Astrocyte (in vitro differentiated cells and primary cell): ENCODE results near the gene RPL35. TPM values are rescaled to one million over a fixed set of nuclear protein-coding genes. Genes with fewer than 3 reads are reported as not detected.
A peak's percentile ranks its signal among the peaks of the same experiment; 100 is the strongest.

Experiments
- DNase-seq: peaks from one replicate; pipeline ENCODE4 v3.0.0-alpha.2; 2010; ENCODE audit warnings: low read depth
- FAIRE-seq: peaks from 2 replicates; lab custom pipeline; 2011; peaks lifted over from hg19 to GRCh38; lab: Jason Lieb, UNC
- H2AFZ ChIP-seq: 2 replicates; pipeline ENCODE4 v1.6.0; 2012; ENCODE audit warnings: low read depth, low read length, inconsistent platforms
- H3K27ac ChIP-seq: 2 replicates; pipeline ENCODE4 v1.5.1; 2011; ENCODE audit warnings: low read depth, low read length, inconsistent platforms
- H3K27me3 ChIP-seq: 2 replicates; pipeline ENCODE4 v1.6.0; 2011; ENCODE audit warnings: low read length, inconsistent platforms; ENCODE audit not compliant: insufficient read depth
- H3K36me3 ChIP-seq: 2 replicates; pipeline ENCODE4 v1.5.1; 2011; ENCODE audit warnings: low read length, inconsistent platforms; ENCODE audit not compliant: insufficient read depth
- H3K4me1 ChIP-seq: 2 replicates; pipeline ENCODE4 v1.5.1; 2011; ENCODE audit warnings: low read length, inconsistent platforms; ENCODE audit not compliant: insufficient read depth
- H3K4me2 ChIP-seq: 2 replicates; pipeline ENCODE4 v1.6.0; 2012; ENCODE audit warnings: low read length, inconsistent platforms
- H3K4me3 ChIP-seq: 2 replicates; pipeline ENCODE4 v1.5.1; 2011; ENCODE audit warnings: low read depth, mild to moderate bottlenecking, low read length, inconsistent platforms; ENCODE audit not compliant: insufficient read depth
- H3K79me2 ChIP-seq: 2 replicates; pipeline ENCODE4 v1.6.0; 2012; ENCODE audit warnings: mild to moderate bottlenecking, low read length, inconsistent platforms; ENCODE audit not compliant: insufficient read depth
- H3K9ac ChIP-seq: 2 replicates; pipeline ENCODE4 v1.6.0; 2012; ENCODE audit warnings: mild to moderate bottlenecking, low read length, inconsistent platforms
- H3K9me3 ChIP-seq: 2 replicates; pipeline ENCODE4 v1.5.1; 2012; ENCODE audit warnings: low read depth, mild to moderate bottlenecking, low read length, inconsistent platforms; ENCODE audit not compliant: insufficient read depth
- H4K20me1 ChIP-seq: 2 replicates; pipeline ENCODE4 v1.6.0; 2012; ENCODE audit warnings: low read length, inconsistent platforms; ENCODE audit not compliant: insufficient read depth
- H3K27ac Mint-ChIP-seq: one replicate; pipeline ENCODE4 v1.8.0; 2021; ENCODE audit warnings: mild to moderate bottlenecking, mixed read lengths; ENCODE audit not compliant: unreplicated experiment
- H3K27me3 Mint-ChIP-seq: one replicate; pipeline ENCODE4 v1.8.0; 2021; ENCODE audit warnings: low read depth, mixed read lengths; ENCODE audit not compliant: unreplicated experiment
- H3K36me3 Mint-ChIP-seq: one replicate; pipeline ENCODE4 v1.8.0; 2021; ENCODE audit warnings: low read depth, mixed read lengths; ENCODE audit not compliant: unreplicated experiment
- H3K4me1 Mint-ChIP-seq: one replicate; pipeline ENCODE4 v1.8.0; 2021; ENCODE audit warnings: low read depth, mixed read lengths; ENCODE audit not compliant: unreplicated experiment
- H3K4me3 Mint-ChIP-seq: one replicate; pipeline ENCODE4 v1.8.0; 2021; ENCODE audit warnings: mild to moderate bottlenecking, moderate library complexity, mixed read lengths; ENCODE audit not compliant: unreplicated experiment
- H3K9me3 Mint-ChIP-seq: one replicate; pipeline ENCODE4 v1.8.0; 2021; ENCODE audit warnings: mild to moderate bottlenecking, mixed read lengths; ENCODE audit not compliant: unreplicated experiment
- CTCF ChIP-seq: IDR thresholded peaks from 2 replicates; pipeline ENCODE4 v1.5.1; 2011; ENCODE audit warnings: low read depth, mild to moderate bottlenecking, inconsistent platforms, low read length, moderate library complexity; ENCODE audit not compliant: insufficient read depth
- EZH2 ChIP-seq: IDR thresholded peaks from 2 replicates; pipeline ENCODE4 v1.6.1; 2012; ENCODE audit warnings: mild to moderate bottlenecking, low read length, inconsistent platforms; ENCODE audit not compliant: insufficient read depth
- total RNA-seq: library from RNA; stranded (reverse); gene quantifications from 2 replicates; pipeline ENCODE4 v1.2.1, GENCODE V29; 2021

Gene RPL35
- total RNA-seq, 1 donor from 2014 or later = 1,259 TPM

GRCh38 chr9:124813041-124813440, 48.7 kb downstream of the RPL35 start:
- H3K36me3 Mint-ChIP-seq = peaks cover 8% of the 10 kb centered on the region
- peak overlapping the region; percentile 75 for H3K4me2 ChIP-seq
- H3K27me3 Mint-ChIP-seq = no peaks in the 10 kb centered on the region
- no peaks in the 10 kb centered on the region for H3K79me2 ChIP-seq
- TF ChIP-seq EZH2 = no peak
- no peak for TF ChIP-seq CTCF
- H3K4me3 ChIP-seq = no peak overlapping the region
- H3K4me1 ChIP-seq = peaks cover 43% of the 10 kb centered on the region
- no peaks in the 10 kb centered on the region for H3K36me3 ChIP-seq
- DNase-seq (no peak), FAIRE-seq (no peak)
- H4K20me1 ChIP-seq = no peaks in the 10 kb centered on the region
- peak overlapping the region; percentile 32 for H2AFZ ChIP-seq
- H3K4me3 Mint-ChIP-seq = no peak overlapping the region
- H3K4me1 Mint-ChIP-seq = peaks cover 38% of the 10 kb centered on the region
- no peaks in the 10 kb centered on the region for H3K9me3 Mint-ChIP-seq
- no peaks in the 10 kb centered on the region for H3K27me3 ChIP-seq
- peak overlapping the region; percentile 99 for H3K27ac Mint-ChIP-seq
- H3K27ac ChIP-seq = peak overlapping the region; percentile 98
- no peaks in the 10 kb centered on the region for H3K9me3 ChIP-seq
- H3K9ac ChIP-seq = peak overlapping the region; percentile 77

- Histone ChIP-seq H3K4me3 (no peak overlapping the region), H3K27me3 (no peaks in the 10 kb centered on the region), H4K20me1 (no peaks in the 10 kb centered on the region), H3K9ac (peak overlapping the region; percentile 87), H3K4me1 (peaks cover 43% of the 10 kb centered on the region), H3K4me2 (peak overlapping the region; percentile 75), H3K9me3 (no peaks in the 10 kb centered on the region), H3K36me3 (no peaks in the 10 kb centered on the region), H2AFZ (peak overlapping the region; percentile 32), H3K27ac (peak overlapping the region; percentile 98), H3K79me2 (no peaks in the 10 kb centered on the region)
- DNase-seq = peak; percentile 99
- Mint-ChIP-seq H3K4me1 (peaks cover 37% of the 10 kb centered on the region), H3K27me3 (no peaks in the 10 kb centered on the region), H3K4me3 (peak overlapping the region; percentile 40), H3K27ac (peak overlapping the region; percentile 99), H3K9me3 (no peaks in the 10 kb centered on the region), H3K36me3 (peaks cover 7% of the 10 kb centered on the region)
- peak; percentile 73 for FAIRE-seq
- no peak for TF ChIP-seq EZH2
- TF ChIP-seq CTCF = no peak
Measured at GRCh38 chr9:124812441-124812876, 49.3 kb downstream of the RPL35 start.

- Mint-ChIP-seq H3K9me3 (no peaks in the 10 kb centered on the region), H3K4me3 (peak overlapping the region; percentile 34), H3K27ac (peak overlapping the region; percentile 99), H3K27me3 (no peaks in the 10 kb centered on the region), H3K36me3 (peaks cover 7% of the 10 kb centered on the region), H3K4me1 (peaks cover 34% of the 10 kb centered on the region)
- Histone ChIP-seq H3K27me3 (no peaks in the 10 kb centered on the region), H3K4me2 (peak overlapping the region; percentile 75), H3K4me1 (peaks cover 43% of the 10 kb centered on the region), H3K9me3 (no peaks in the 10 kb centered on the region), H4K20me1 (no peaks in the 10 kb centered on the region), H2AFZ (peak overlapping the region; percentile 75), H3K4me3 (no peak overlapping the region), H3K79me2 (no peaks in the 10 kb centered on the region), H3K27ac (peak overlapping the region; percentile 98), H3K9ac (peak overlapping the region; percentile 87), H3K36me3 (no peaks in the 10 kb centered on the region)
- peak; percentile 92 for DNase-seq
- no peak for TF ChIP-seq EZH2
- no peak for TF ChIP-seq CTCF
- FAIRE-seq = no peak
Measured at GRCh38 chr9:124810663-124811355, 50.9 kb downstream of the RPL35 start.
